Smooth muscle cell (in vitro differentiated cells): Measurements from ENCODE around the gene MSLN. TPM values are rescaled to one million over a fixed set of nuclear protein-coding genes. Genes with fewer than 3 reads are reported as not detected.

Experiments used
- DNase-seq: peaks from one replicate; lab custom pipeline; 2025; ENCODE audit not compliant: unreplicated experiment; lab: John Stamatoyannopoulos, UW
- H2AFZ ChIP-seq: fragments of 200-600 bp; sonication (generic); 2 replicates; pipeline ENCODE4 v1.6.0; 2016; ENCODE audit warnings: antibody characterized with exemption, low read depth, mild to moderate bottlenecking
- H3F3A ChIP-seq: fragments of 200-600 bp; sonication (generic); 2 replicates; pipeline ENCODE4 v1.6.0; 2017; ENCODE audit warnings: antibody characterized with exemption, low read depth
- H3K27ac ChIP-seq: fragments of 200-600 bp; sonication (generic); 2 replicates; pipeline ENCODE4 v1.5.1; 2016; ENCODE audit warnings: low read depth, mild to moderate bottlenecking
- H3K27me3 ChIP-seq: fragments of 200-600 bp; sonication (generic); 2 replicates; pipeline ENCODE4 v1.6.1; 2016; ENCODE audit warnings: low read depth, mild to moderate bottlenecking
- H3K36me3 ChIP-seq: fragments of 200-600 bp; sonication (generic); 2 replicates; pipeline ENCODE4 v1.5.1; 2016; ENCODE audit warnings: low read depth
- H3K4me1 ChIP-seq: fragments of 200-600 bp; sonication (generic); 2 replicates; pipeline ENCODE4 v1.5.1; 2016; ENCODE audit warnings: low read depth
- H3K4me2 ChIP-seq: fragments of 200-600 bp; sonication (generic); 2 replicates; pipeline ENCODE4 v1.6.0; 2016; ENCODE audit warnings: mild to moderate bottlenecking
- H3K4me3 ChIP-seq: fragments of 200-600 bp; sonication (generic); 2 replicates; pipeline ENCODE4 v1.5.1; 2016; ENCODE audit warnings: mild to moderate bottlenecking
- H3K79me2 ChIP-seq: fragments of 200-600 bp; sonication (generic); 2 replicates; pipeline ENCODE4 v1.6.0; 2016; ENCODE audit warnings: low read depth, mild to moderate bottlenecking
- H3K9ac ChIP-seq: fragments of 200-600 bp; sonication (generic); 2 replicates; pipeline ENCODE4 v1.6.0; 2016; ENCODE audit warnings: low read depth
- H3K9me3 ChIP-seq: fragments of 200-600 bp; sonication (generic); replicated peaks from 2 replicates; pipeline ENCODE4 v1.5.1; 2016; ENCODE audit warnings: low read depth
- H4K20me1 ChIP-seq: fragments of 200-600 bp; sonication (generic); 2 replicates; pipeline ENCODE4 v1.6.0; 2016; ENCODE audit warnings: low read depth
- WGBS: methylation state at CpG from one replicate; pipeline ENCODE4 v1.1.7; 2016; ENCODE audit warnings: low lambda C conversion rate; 5-methylcytosine and 5-hydroxymethylcytosine counted together
- polyA plus RNA-seq: library from polyadenylated mRNA; unstranded; fragments of >200 nt; fragmentation: Nextera tagmentation; extraction: Ambion mirVana; gene quantifications from 2 replicates; pipeline ENCODE4 v1.2.1, GENCODE V29; 2016
- total RNA-seq: library from RNA; depleted of rRNA; stranded (reverse); fragments of >200 nt; gene quantifications from 2 replicates; pipeline ENCODE4 v1.2.3, GENCODE V29; 2014
- TF ChIP-seq, protein P1 (sequence below): fragments of 200-600 bp; sonication (generic); IDR thresholded peaks from 2 replicates; pipeline ENCODE4 v1.5.1; 2017; ENCODE audit warnings: borderline replicate concordance, mild to moderate bottlenecking, antibody characterized with exemption; ENCODE audit not compliant: insufficient read depth, poor library complexity, severe bottlenecking

MSLN gene
- total and polyA plus RNA-seq, 2 experiments from 2014 or later, result 0.26 to 3.7 TPM

GRCh38 chr16:784431-784830 is 23.9 kb downstream of the MSLN start:
- no peak overlapping the region for H2AFZ ChIP-seq
- H3K9ac ChIP-seq, result no peak overlapping the region
- H3K9me3 ChIP-seq, result no peaks in the 10 kb centered on the region
- H3K4me2 ChIP-seq, result no peak overlapping the region
- no peak for DNase-seq
- H4K20me1 ChIP-seq, result peaks cover 11% of the 10 kb centered on the region
- H3K27me3 ChIP-seq, result no peaks in the 10 kb centered on the region
- no peaks in the 10 kb centered on the region for H3F3A ChIP-seq
- H3K27ac ChIP-seq, result no peak overlapping the region
- H3K36me3 ChIP-seq, result no peaks in the 10 kb centered on the region
- TF ChIP-seq, protein P1, sequence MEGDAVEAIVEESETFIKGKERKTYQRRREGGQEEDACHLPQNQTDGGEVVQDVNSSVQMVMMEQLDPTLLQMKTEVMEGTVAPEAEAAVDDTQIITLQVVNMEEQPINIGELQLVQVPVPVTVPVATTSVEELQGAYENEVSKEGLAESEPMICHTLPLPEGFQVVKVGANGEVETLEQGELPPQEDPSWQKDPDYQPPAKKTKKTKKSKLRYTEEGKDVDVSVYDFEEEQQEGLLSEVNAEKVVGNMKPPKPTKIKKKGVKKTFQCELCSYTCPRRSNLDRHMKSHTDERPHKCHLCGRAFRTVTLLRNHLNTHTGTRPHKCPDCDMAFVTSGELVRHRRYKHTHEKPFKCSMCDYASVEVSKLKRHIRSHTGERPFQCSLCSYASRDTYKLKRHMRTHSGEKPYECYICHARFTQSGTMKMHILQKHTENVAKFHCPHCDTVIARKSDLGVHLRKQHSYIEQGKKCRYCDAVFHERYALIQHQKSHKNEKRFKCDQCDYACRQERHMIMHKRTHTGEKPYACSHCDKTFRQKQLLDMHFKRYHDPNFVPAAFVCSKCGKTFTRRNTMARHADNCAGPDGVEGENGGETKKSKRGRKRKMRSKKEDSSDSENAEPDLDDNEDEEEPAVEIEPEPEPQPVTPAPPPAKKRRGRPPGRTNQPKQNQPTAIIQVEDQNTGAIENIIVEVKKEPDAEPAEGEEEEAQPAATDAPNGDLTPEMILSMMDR, result no peak
- H3K79me2 ChIP-seq, result peaks cover 12% of the 10 kb centered on the region
- WGBS, result 96% methylated on average over 19 of the region's 19 CpGs
- H3K4me1 ChIP-seq, result peaks cover 12% of the 10 kb centered on the region
- H3K4me3 ChIP-seq, result no peak overlapping the region

- WGBS, result 74% methylated on average over 50 of the region's 58 CpGs
- H3K79me2 ChIP-seq, result peaks cover 12% of the 10 kb centered on the region
- no peak overlapping the region for H3K9ac ChIP-seq
- no peaks in the 10 kb centered on the region for H3F3A ChIP-seq
- no peaks in the 10 kb centered on the region for H3K9me3 ChIP-seq
- no peak overlapping the region for H3K4me3 ChIP-seq
- TF ChIP-seq, protein P1, result peak; percentile 69
- H4K20me1 ChIP-seq, result peaks cover 11% of the 10 kb centered on the region
- no peak overlapping the region for H2AFZ ChIP-seq
- no peaks in the 10 kb centered on the region for H3K36me3 ChIP-seq
- H3K27me3 ChIP-seq, result no peaks in the 10 kb centered on the region
- peaks cover 12% of the 10 kb centered on the region for H3K4me1 ChIP-seq
- DNase-seq, result peak; percentile 17
- H3K4me2 ChIP-seq, result no peak overlapping the region
- H3K27ac ChIP-seq, result no peak overlapping the region
These were observed 25.3 kb downstream of the MSLN start for GRCh38 chr16:785563-786535.

DNA sequence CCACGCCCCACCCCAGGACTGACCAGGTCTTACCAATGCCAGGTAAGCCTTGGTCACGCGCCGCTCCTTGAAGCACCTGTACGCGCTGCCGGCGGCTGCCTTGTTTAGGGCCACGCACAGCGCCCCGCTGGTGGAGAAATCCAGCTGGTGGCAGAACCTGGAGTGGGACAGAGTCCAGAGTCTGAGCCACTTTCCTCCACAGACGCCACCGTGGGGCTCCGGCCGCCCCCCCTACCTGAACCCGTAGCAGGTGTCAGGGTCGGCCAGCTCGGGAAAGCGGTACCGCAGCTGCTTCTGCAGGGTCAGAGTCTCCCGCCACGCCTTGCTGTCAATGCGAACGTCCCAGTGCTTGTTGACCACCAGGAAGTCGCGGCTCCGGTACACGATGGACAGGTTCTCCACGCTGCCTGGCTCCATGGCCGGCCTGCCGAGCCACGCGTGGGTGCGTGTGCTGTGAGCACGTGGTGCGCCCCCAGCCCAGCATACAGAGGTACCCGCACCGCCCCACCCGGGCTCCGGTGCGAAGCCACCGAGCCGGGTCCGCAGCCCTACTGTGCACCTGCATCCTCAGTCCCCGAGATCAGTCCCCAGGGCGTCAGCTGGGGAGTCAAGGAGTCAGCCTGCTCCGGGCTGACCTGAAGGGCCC is 26.9 kb downstream of the MSLN start:
- H2AFZ ChIP-seq, result no peak overlapping the region
- 50% methylated on average over 47 of the region's 47 CpGs for WGBS
- no peak for DNase-seq
- H3F3A ChIP-seq, result no peaks in the 10 kb centered on the region
- no peaks in the 10 kb centered on the region for H3K36me3 ChIP-seq
- TF ChIP-seq, protein P1, result no peak
- H3K27me3 ChIP-seq, result no peaks in the 10 kb centered on the region
- no peaks in the 10 kb centered on the region for H3K9me3 ChIP-seq
- peaks cover 12% of the 10 kb centered on the region for H3K79me2 ChIP-seq
- H3K4me3 ChIP-seq, result peak overlapping the region; percentile 95
- H3K27ac ChIP-seq, result no peak overlapping the region
- peaks cover 11% of the 10 kb centered on the region for H4K20me1 ChIP-seq
- peak overlapping the region; percentile 99 for H3K4me2 ChIP-seq
- peaks cover 12% of the 10 kb centered on the region for H3K4me1 ChIP-seq
- H3K9ac ChIP-seq, result peak overlapping the region; percentile 85
